Measurements from ENCODE around the gene SLC10A7. TPM values are rescaled to one million over a fixed set of nuclear protein-coding genes. Genes with fewer than 3 reads are reported as not detected.

Gene SLC10A7
- total and polyA plus RNA-seq, 2 of the 13 experiments (the other 11 are each of a cell fraction or from before 2014, with no cell fraction given), result 18.5 to 18.8 TPM

GRCh38 chr4:146343199-146343598, 178.5 kb downstream of the SLC10A7 start:
- Histone ChIP-seq H3K36me3 (replicated peaks in 1 of 2; ENCODE audit: control insufficient read depth in 1 of 2, insufficient read depth in 2 of 2, low read length in 2 of 2) (no peaks in the 10 kb centered on the region), H3K4me2 (ENCODE audit: low read depth, low read length) (no peak overlapping the region), H3K4me3 (replicated peaks in 1 of 3; ENCODE audit: insufficient read depth in 1 of 3, low read depth in 2 of 3, low read length in 3 of 3) (no peak overlapping the region), H2AFZ (ENCODE audit: low read length) (no peak overlapping the region), H3K79me2 (ENCODE audit: insufficient read depth, low read length) (no peaks in the 10 kb centered on the region), H3K9ac (ENCODE audit: insufficient read depth, low read depth, low read length) (no peak overlapping the region), H4K20me1 (ENCODE audit: insufficient read depth, low read length) (0 out of 2 replicates have a peak, but pooled peaks cover 5% of the 10 kb centered on the region), H3K9me3 (ENCODE audit: low read length) (no peaks in the 10 kb centered on the region), H3K4me1 (ENCODE audit: insufficient read depth, low read length) (no peaks in the 10 kb centered on the region), H3K27me3 (ENCODE audit: control insufficient read depth in 1 of 2, insufficient read depth in 2 of 2, low read length in 2 of 2) (no peaks in the 10 kb centered on the region), H3K27ac (ENCODE audit: extremely low read length, insufficient read depth, low read length) (no peak overlapping the region)
- BruUV-seq (replicated peaks), result no TSS peak
- ATAC-seq (no peak), DNase-seq (ENCODE audit: low spot score) (no peak), FAIRE-seq (no peak)
- no peak for TF ChIP-seq HDAC2 (CRISPR knock-in tag; IDR thresholded peaks at IDR 0.05)
- intact Hi-C loops (cut with micrococcal nuclease; ENCODE audit: unreplicated experiment), result loop anchor here (5.0 kb wide), 3 partner anchors 179 to 754 kb away; partner anchors contain the start of genes POU4F2 and SLC10A7
- CTCF ChIA-PET (ENCODE audit: low intra/inter-chr PET ratio, low total read pairs), result interaction anchor here (3.2 kb wide), 1 partner anchor 573 kb away, joined by 16 read pairs; no protein-coding TSS in a partner anchor
- POLR2A ChIA-PET, result no interaction called here
- in situ Hi-C loops (cut with HindIII; ENCODE audit: extremely low pct_ligation_motif_present, low pct_unique_long_range_greater_than_20kb), result loop anchor here (25.0 kb wide), 1 partner anchor 744 kb away; no protein-coding TSS in a partner anchor

- H3K27ac ChIP-seq (ENCODE audit: extremely low read length, insufficient read depth, low read length), result no peak overlapping the region
- no peak overlapping the region for H3K4me3 ChIP-seq (replicated peaks in 1 of 3; ENCODE audit: insufficient read depth in 1 of 3, low read depth in 2 of 3, low read length in 3 of 3)
- POLR2A ChIA-PET, result no interaction called here
- no peak overlapping the region for H2AFZ ChIP-seq (ENCODE audit: low read length)
- 78% methylated on average over 1 of the region's 1 CpG for WGBS (ENCODE audit: low lambda C conversion rate)
- no peaks in the 10 kb centered on the region for H3K4me1 ChIP-seq (ENCODE audit: insufficient read depth, low read length)
- no peaks in the 10 kb centered on the region for H3K9me3 ChIP-seq (ENCODE audit: low read length)
- ATAC-seq, result no peak
- H3K79me2 ChIP-seq (ENCODE audit: insufficient read depth, low read length), result no peaks in the 10 kb centered on the region
- no peak for FAIRE-seq
- H3K4me2 ChIP-seq (ENCODE audit: low read depth, low read length), result no peak overlapping the region
- intact Hi-C loops (cut with micrococcal nuclease; ENCODE audit: unreplicated experiment) (loop anchor here (1.0 to 5.0 kb wide), 4 partner anchors 180 to 755 kb away; partner anchors contain the start of genes POU4F2 and SLC10A7), in situ Hi-C loops (cut with HindIII; ENCODE audit: extremely low pct_ligation_motif_present, low pct_unique_long_range_greater_than_20kb) (loop anchor here (25.0 kb wide), 1 partner anchor 745 kb away; no protein-coding TSS in a partner anchor)
- no peaks in the 10 kb centered on the region for H3K36me3 ChIP-seq (replicated peaks in 1 of 2; ENCODE audit: control insufficient read depth in 1 of 2, insufficient read depth in 2 of 2, low read length in 2 of 2)
- H3K27me3 ChIP-seq (ENCODE audit: control insufficient read depth in 1 of 2, insufficient read depth in 2 of 2, low read length in 2 of 2), result no peaks in the 10 kb centered on the region
- BruUV-seq (replicated peaks), result no TSS peak
- H4K20me1 ChIP-seq (ENCODE audit: insufficient read depth, low read length), result 0 out of 2 replicates have a peak, but pooled peaks cover 5% of the 10 kb centered on the region
- DNase-seq (ENCODE audit: low spot score), result no peak
- CTCF ChIA-PET (ENCODE audit: low intra/inter-chr PET ratio, low total read pairs), result interaction anchor here (3.2 kb wide), 1 partner anchor 574 kb away, joined by 16 read pairs; no protein-coding TSS in a partner anchor
- H3K9ac ChIP-seq (ENCODE audit: insufficient read depth, low read depth, low read length), result no peak overlapping the region
- TF ChIP-seq CENPX (CRISPR knock-in tag; IDR thresholded peaks at IDR 0.05) (no peak), STAG1 (CRISPR knock-in tag; IDR thresholded peaks at IDR 0.05) (peak; percentile 48), ARID3A (IDR thresholded peaks at IDR 0.05; ENCODE audit: low read depth, low read length) (peak; percentile 48; the same call in 1 of the 2 replicates), GTF3A (CRISPR knock-in tag; conservative IDR thresholded peaks at IDR 0.05) (no peak)
- TF ChIP-seq, protein P1, sequence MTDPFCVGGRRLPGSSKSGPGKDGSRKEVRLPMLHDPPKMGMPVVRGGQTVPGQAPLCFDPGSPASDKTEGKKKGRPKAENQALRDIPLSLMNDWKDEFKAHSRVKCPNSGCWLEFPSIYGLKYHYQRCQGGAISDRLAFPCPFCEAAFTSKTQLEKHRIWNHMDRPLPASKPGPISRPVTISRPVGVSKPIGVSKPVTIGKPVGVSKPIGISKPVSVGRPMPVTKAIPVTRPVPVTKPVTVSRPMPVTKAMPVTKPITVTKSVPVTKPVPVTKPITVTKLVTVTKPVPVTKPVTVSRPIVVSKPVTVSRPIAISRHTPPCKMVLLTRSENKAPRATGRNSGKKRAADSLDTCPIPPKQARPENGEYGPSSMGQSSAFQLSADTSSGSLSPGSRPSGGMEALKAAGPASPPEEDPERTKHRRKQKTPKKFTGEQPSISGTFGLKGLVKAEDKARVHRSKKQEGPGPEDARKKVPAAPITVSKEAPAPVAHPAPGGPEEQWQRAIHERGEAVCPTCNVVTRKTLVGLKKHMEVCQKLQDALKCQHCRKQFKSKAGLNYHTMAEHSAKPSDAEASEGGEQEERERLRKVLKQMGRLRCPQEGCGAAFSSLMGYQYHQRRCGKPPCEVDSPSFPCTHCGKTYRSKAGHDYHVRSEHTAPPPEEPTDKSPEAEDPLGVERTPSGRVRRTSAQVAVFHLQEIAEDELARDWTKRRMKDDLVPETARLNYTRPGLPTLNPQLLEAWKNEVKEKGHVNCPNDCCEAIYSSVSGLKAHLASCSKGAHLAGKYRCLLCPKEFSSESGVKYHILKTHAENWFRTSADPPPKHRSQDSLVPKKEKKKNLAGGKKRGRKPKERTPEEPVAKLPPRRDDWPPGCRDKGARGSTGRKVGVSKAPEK (CRISPR knock-in tag; IDR thresholded peaks at IDR 0.05; ENCODE audit: borderline replicate concordance), result no peak
- TF ChIP-seq, protein P2, sequence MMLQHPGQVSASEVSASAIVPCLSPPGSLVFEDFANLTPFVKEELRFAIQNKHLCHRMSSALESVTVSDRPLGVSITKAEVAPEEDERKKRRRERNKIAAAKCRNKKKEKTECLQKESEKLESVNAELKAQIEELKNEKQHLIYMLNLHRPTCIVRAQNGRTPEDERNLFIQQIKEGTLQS (CRISPR knock-in tag; IDR thresholded peaks at IDR 0.05), result no peak
- TF ChIP-seq, protein P3, sequence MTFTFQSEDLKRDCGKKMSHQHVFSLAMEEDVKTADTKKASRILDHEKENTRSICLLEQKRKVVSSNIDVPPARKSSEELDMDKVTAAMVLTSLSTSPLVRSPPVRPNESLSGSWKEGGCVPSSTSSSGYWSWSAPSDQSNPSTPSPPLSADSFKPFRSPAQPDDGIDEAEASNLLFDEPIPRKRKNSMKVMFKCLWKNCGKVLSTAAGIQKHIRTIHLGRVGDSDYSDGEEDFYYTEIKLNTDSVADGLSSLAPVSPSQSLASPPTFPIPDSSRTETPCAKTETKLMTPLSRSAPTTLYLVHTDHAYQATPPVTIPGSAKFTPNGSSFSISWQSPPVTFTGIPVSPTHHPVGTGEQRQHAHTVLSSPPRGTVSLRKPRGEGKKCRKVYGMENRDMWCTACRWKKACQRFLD (CRISPR knock-in tag; IDR thresholded peaks at IDR 0.05; ENCODE audit: borderline replicate concordance), result no peak
- TF ChIP-seq, protein P4, sequence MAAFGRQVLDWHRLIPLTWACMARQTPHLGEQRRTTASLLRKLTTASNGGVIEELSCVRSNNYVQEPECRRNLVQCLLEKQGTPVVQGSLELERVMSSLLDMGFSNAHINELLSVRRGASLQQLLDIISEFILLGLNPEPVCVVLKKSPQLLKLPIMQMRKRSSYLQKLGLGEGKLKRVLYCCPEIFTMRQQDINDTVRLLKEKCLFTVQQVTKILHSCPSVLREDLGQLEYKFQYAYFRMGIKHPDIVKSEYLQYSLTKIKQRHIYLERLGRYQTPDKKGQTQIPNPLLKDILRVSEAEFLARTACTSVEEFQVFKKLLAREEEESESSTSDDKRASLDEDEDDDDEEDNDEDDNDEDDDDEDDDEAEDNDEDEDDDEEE (CRISPR knock-in tag; IDR thresholded peaks at IDR 0.05), result no peak
These were observed 179.0 kb downstream of the SLC10A7 start for GRCh38 chr4:146342600-146343192.

Measured in HepG2 (cell line).